Measurements from ENCODE around the gene IRX4.

GRCh38 chr5:1876660-1877064 is 6.1 kb downstream of the IRX4 start:
- TF ChIP-seq GATA2 (IDR thresholded peaks at IDR 0.05; ENCODE audit: low read depth, low read length) (no peak), GATA3 (IDR thresholded peaks at IDR 0.05; ENCODE audit: low read depth, low read length) (no peak)
